DMS79 treated with DMSO at 0.1 percent for 48 hours (cell line): ENCODE data around the gene ARHGEF17.
"Not testable (repeated sequence)": the region's sequence is repeated elsewhere in the genome, so short reads cannot be mapped to it uniquely, and the experiment has no call there.

Experiments used
- DNase-seq: peaks from one replicate; lab custom pipeline; 2025; lab: John Stamatoyannopoulos, UW

The ARHGEF17 gene

DNA sequence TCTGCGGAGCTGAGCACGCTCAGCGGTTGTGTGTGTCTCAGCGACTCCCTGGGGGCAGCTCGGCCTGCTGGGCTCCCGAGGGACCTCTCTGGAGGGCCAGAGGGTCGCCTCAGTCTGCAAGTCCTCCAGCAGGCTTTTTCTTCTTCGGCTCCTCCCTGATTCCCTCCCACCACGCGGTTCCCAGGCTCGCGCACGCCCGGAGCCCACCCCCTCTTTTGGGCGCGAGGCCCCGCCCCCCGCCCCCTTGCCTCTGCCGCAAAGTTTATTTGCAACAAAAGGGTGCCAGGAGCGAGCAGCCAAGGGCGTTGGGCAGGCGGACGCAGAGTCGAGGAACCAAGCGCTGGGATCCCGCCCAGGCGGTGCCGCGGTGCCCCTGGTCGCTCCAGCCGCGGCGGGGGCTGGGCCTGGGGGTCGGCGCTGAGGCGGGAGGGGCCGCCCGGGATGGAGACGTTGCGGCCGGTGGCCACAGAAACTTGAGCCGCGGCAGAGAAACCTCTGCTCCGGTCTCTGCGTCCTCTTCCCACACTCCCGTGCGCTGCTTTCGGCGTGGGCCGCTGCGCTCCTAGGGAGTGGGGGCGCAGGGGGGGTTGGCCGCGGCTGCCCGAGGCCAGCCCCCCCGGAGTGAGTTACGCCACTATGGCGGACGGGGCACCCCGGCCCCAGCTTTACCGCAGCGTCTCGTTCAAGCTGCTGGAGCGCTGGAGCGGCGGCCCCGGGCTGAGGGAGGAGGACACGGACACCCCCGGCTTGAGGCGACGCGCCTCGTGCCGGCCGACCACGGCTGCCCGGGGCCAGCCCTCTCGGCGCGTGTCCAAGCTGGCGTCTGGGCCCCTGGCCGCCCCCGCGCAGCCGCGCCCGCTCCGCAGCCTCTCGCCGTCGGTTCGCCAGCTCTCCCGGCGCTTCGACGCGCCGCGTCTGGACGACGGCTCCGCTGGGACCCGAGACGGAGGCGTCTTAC, at the start of gene ARHGEF17:
Gene ARHGEF17, plus strand, starts transcription at position 274 of the 958 bp plus-strand sequence. Its CDS starts 363 bp downstream, at position 637.
- DNase-seq, result peak; percentile 92

DNA sequence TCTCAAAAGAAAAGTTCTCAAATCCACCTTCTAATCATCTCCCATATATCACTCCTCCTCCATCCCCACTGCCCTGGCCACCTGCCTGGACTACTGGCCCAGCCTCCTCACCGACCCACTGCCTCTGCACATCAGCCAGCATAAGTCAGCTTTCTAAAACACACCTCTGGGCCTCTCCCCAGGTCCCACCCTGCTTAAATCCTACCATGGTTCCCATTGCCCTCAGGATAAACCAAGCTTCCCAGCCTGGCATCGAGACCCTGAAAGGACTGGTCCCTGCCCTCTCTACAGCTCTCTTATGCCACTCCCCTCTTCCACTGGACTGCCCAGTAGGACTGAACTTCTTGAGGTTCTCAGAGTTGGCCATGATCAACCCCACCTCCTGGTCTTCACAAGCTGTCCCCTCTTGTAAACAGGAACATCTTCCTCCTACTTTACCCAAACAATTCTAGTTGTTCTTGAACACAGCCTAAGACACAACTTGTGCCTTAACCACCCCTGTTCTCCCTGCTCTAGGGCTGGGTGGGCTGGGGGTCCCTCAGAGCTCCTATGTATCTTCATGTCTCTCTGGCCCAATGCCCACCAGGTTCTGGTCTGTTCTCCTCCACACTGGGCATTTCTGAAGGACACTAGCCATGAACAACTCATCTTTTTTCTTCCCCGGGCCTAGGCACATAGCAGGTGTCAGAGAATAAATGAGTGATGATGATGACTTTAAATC, 48.5 kb upstream of the ARHGEF17 start:
- DNase-seq, result no peak

- DNase-seq, result no peak
These were observed 48.0 kb upstream of the ARHGEF17 start for GRCh38 chr11:73260127-73260457.

- no peak for DNase-seq
These were observed 45.1 kb upstream of the ARHGEF17 start for GRCh38 chr11:73262851-73263495.

- DNase-seq, result no peak
These were observed 44.4 kb upstream of the ARHGEF17 start for GRCh38 chr11:73263640-73264039.

DNA sequence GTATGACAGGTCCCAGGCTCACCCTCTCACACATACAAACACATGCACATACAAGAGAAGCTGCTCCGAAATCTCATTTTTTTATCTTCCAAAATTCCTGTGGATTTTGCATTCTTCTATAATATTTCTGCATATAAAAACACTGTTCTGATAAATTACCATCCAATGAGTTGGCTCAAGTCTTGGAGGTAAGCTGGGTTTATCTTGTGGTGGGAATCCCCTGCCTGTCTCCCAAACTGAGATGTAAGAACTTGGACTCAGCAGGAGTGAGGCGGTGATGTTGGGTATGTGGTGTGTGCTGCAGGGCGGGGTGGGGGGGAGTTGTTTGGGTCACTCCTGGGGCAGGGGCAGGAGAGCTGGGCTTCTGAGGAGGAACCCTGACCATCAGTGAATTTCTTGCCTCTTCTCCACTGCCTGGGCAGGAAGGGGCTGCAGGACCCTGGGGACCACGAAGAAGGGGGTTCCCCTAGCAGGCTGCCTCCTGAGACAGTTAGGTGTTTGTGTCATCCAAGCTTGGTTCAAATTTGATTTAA, 42.7 kb upstream of the ARHGEF17 start:
- no peak for DNase-seq

DNA sequence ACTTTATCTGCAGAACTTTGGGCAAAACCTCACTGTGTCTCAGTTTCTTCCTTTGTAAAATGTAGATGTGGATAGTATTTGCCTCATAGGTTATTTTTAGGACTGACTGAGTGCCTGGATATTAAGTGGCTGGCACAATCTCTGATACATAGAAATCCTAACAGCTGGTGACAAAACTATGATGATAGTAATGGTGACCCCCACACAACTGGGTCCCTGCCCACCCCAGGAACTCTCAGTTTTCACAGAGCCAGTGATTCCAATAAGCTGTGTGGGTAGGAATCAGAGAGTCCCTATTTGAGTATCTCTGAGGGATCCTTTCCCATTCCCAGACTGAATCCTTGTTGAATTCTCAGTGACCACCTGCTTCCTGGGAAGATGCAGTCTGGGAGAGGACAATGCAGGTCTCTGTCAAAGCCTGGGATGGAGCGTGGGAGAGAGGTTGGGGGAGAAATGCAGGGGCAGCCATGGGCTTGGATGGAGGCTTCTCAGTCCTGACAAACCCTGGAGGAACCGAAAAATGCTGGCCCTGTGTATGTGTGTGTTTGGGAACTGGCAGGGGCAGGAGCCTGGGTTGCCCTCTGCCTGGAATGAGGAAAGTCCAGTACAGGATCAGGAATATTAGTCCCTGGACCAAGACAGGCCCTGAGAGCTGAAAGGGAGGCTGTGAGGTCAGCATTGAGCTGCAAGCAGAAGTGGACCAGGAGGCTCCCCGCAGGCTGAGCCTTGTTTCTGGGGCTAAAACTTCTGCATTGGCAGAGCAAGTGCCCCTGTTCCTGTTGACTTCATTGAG, 42.0 kb upstream of the ARHGEF17 start:
- DNase-seq, result no peak

DNA sequence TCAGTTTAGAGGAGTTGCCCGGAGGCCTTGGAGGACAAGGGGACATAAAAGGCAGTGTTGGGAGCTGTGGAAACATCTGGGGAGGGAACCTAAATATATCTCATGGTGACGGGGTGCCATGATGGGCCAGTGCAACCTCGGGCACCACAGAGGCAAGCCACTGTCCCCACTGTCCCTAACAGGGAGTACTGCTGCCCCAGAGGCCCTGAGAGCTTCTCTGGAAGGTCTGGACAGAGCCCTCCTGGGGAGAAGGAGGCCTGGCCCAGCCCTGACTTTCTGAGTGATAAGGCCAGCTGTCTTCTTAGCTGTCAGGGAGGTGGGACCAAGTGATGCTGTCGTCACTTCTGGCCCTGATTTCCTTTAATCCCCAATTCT, 41.4 kb upstream of the ARHGEF17 start:
- DNase-seq, result no peak

GRCh38 chr11:73267122-73267846, 40.8 kb upstream of the ARHGEF17 start:
- no peak for DNase-seq

DNA sequence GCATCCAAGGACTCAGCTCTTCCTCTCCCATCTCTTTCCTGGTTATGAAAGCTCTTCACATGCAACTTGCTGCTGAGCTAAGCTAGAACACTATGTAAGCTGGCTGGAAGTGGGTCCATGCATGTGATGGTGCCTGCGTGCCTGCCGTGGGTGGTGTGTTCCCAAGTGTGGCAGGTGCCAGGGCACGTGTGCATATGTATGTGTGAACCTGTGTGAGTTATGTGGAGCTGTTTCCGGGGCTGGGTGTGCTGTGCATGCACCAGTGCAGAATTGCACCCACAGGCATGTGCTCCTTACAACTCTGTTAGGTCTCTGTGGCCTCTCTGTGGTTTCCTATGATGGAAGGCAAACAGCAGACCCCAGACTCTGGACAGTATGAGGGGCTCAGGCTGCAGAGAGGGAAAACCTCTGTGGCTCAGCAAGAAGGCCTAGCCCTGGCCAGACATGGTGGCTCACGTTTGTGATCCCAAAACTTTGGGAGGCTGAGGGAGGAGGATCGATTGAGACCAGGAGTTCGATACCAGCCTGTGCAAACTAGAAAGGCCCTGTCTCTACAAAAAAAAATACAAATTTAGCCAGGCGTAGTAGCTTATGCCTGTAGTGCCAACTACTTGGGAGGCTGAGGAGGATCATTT, 40.1 kb upstream of the ARHGEF17 start:
- DNase-seq, result no peak

DNA sequence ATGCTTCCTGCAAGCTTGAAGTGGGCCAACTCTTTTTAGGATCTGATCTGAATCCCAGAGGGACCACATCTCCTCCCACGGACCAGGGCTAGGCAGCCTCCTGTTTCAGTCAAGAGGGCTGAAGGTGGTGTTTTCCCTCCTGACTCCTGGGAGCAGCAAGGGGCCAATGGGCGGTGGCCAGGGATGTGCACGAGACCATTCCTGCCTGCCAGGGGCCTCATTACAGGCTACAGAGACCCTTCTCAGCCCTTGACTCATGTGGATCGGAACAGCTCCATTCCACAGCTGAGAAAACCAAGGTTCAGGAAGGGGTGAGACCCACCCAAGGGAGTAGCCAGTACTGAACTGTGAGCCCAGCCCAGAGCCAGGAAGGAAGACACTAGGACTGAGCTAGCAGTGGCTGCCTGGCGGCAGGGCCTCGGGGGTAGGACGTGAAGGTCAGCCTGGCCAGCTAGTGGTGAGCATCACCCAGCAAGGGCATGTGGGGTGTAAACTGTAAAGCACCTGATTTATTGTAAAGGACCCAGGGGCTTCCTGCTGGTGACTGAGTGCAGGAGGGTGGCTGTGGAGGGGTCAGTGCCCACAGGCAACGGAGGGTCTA, 39.3 kb upstream of the ARHGEF17 start:
- DNase-seq, result no peak

- peak; percentile 20 for DNase-seq
These were observed 38.5 kb upstream of the ARHGEF17 start for GRCh38 chr11:73269459-73270015.

GRCh38 chr11:73270016-73270854, 37.8 kb upstream of the ARHGEF17 start:
- no peak for DNase-seq

- no peak for DNase-seq
These were observed 37.1 kb upstream of the ARHGEF17 start for GRCh38 chr11:73270855-73271477.

DNA sequence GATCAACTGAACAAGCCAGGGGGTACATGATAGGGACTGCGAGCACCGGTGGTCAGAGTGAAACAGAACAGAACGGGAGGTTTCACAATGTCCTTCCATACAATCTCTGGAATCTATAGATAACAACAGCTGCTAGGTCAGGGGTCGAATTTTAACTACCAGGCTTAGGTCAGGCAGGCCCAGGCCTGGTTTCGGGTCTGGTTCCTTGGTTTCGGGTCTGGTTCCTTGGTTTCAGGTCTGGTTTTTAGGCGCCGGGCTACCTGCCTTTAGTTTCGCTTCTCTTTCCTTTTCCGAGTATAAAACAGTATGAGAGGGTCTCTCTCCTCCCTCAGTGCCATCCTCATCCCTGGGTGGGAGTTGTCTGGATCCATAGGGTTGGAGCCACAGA, 36.6 kb upstream of the ARHGEF17 start:
- not testable (repeated sequence) for DNase-seq

DNA sequence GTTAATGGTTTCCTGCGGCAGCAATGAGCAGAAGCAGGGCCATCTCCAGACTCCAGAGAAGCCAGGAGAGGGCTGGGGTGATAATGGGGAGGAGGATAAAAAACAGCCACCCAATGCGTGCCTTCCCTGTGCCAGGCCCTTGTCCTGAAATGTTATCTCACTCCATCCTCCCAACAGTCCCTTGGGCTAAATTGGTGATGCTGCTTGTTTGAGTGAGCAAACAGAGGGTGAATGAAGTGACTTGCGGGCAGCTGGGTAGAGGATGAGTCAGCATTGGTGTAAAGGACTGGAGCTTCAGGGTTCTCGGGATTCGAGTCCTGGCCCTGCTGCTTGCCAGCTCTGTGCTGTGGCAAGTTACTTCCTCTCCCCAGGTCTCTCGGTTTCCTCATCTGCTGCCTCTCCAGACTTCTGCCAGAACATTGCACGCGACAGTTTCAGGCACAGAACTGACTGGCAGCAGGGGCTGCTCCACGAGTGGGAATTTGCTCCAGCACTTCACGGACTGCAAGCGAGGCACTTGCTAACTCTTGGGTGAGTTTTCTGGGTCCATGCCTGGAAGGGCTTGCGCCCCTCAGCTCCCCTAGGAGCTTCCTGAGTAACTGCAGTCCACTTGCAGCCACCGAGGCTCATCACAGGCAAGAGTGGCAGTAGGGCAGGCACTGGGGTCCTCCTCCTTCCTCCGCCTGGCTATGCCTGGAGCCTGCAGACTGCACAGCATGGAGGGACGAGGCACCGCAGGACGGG, 36.0 kb upstream of the ARHGEF17 start, which contains the start of gene P2RY6:
Gene P2RY6, plus strand, starts transcription at position 403 of the 744 bp plus-strand sequence. CDS start 24,181 bp downstream, outside the sequence.
- no peak for DNase-seq

DNA sequence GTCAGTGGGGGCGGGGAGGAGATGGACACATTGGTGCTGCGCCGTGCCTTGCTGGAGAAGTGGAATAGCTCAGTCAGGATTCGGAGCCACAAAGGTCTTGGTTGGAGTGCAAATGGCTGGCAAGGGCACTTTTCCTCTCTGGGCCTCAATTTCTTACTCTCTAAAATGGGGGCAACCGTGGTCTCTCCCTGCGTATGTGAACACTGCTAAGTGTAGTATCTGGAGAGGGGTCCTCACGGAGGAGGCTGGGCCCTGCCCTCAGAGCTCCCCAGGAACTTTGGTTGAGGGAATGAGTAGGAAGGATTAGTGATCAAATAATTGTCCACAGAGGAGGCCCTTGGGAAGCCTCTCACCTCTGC, 35.4 kb upstream of the ARHGEF17 start:
- DNase-seq, result no peak
